IMR-90 (cell line): ENCODE data around the gene APOE. TPM values are rescaled to one million over a fixed set of nuclear protein-coding genes. Genes with fewer than 3 reads are reported as not detected.

Experiments used
- ATAC-seq: fragments of 200-7000 bp; cut with Tn5 transposase; 2 replicates; pipeline ENCODE4 v1.9.1; 2020; ENCODE audit warnings: low read depth, mild to moderate bottlenecking, moderate library complexity
- BruUV-seq: library from RNA; stranded (reverse); fragments of 400-500 nt; replicated peaks from 2 replicates; lab custom pipeline; 2021; lab: Mats Ljungman, UMichigan
- CTCF ChIA-PET: fragments of 300-600 bp; formaldehyde crosslinking; extraction: SDS; loops from one replicate; lab custom pipeline; 2021; ENCODE audit warnings: antibody characterized with exemption; lab: Yijun Ruan, JAX
- POLR2A ChIA-PET: fragments of 300-600 bp; sonication (Branson Sonifier 250); formaldehyde crosslinking; loops from one replicate; lab custom pipeline; 2022; ENCODE audit warnings: antibody characterized with exemption; ENCODE audit not compliant: unreplicated experiment; lab: Charles Lee
- DNase-seq: peaks from one replicate; pipeline ENCODE4 v3.0.0; 2013
- H2AFZ ChIP-seq: replicated peaks from 2 replicates; pipeline ENCODE3; 2013; ENCODE audit warnings: low read length, mild to moderate bottlenecking; ENCODE audit not compliant: poor library complexity
- H2AK5ac ChIP-seq: 2 replicates; pipeline ENCODE4 v1.6.1; 2013; ENCODE audit warnings: low read depth, low read length, inconsistent platforms
- H2AK9ac ChIP-seq: replicated peaks from 2 replicates; pipeline ENCODE3; 2013; ENCODE audit warnings: mild to moderate bottlenecking, low read depth, low read length, moderate library complexity; ENCODE audit not compliant: poor library complexity
- H2BK120ac ChIP-seq: 2 replicates; pipeline ENCODE4 v1.6.1; 2013; ENCODE audit warnings: low read depth, low read length, inconsistent platforms
- H2BK15ac ChIP-seq: 3 replicates; pipeline ENCODE4 v1.6.1; 2013; ENCODE audit warnings: low read depth, low read length, inconsistent platforms
- H2BK20ac ChIP-seq: 2 replicates; pipeline ENCODE4 v1.6.1; 2013; ENCODE audit warnings: low read depth, mild to moderate bottlenecking, inconsistent platforms, low read length, moderate library complexity
- H2BK5ac ChIP-seq: 2 replicates; pipeline ENCODE4 v1.6.1; 2013; ENCODE audit warnings: mild to moderate bottlenecking, low read depth, low read length, inconsistent platforms; ENCODE audit not compliant: poor library complexity, severe bottlenecking
- H3K14ac ChIP-seq: replicated peaks from 2 replicates; pipeline ENCODE4 v1.6.1; 2013; ENCODE audit warnings: low read depth, low read length, inconsistent platforms
- H3K18ac ChIP-seq: 2 replicates; pipeline ENCODE4 v1.6.1; 2013; ENCODE audit warnings: low read depth, low read length, control low read depth
- H3K23ac ChIP-seq: 2 replicates; pipeline ENCODE4 v1.6.1; 2013; ENCODE audit warnings: low read depth, low read length, inconsistent platforms
- H3K27ac ChIP-seq: 2 replicates; pipeline ENCODE4 v1.5.1; 2013; ENCODE audit warnings: mild to moderate bottlenecking, control low read depth, low read length; ENCODE audit not compliant: insufficient read depth
- H3K27me3 ChIP-seq: 2 replicates; pipeline ENCODE4 v1.6.1; 2013; ENCODE audit warnings: low read length; ENCODE audit not compliant: control insufficient read depth, insufficient read depth
- H3K36me3 ChIP-seq: 2 replicates; pipeline ENCODE4 v1.6.1; 2013; ENCODE audit warnings: low read length, mixed read lengths; ENCODE audit not compliant: control insufficient read depth, insufficient read depth
- H3K4ac ChIP-seq: 2 replicates; pipeline ENCODE4 v1.6.1; 2013; ENCODE audit warnings: low read depth, low read length, inconsistent platforms
- H3K4me1 ChIP-seq: 2 replicates; pipeline ENCODE4 v1.6.1; 2013; ENCODE audit warnings: low read length, mixed read lengths; ENCODE audit not compliant: control insufficient read depth, insufficient read depth
- H3K4me2 ChIP-seq: 2 replicates; pipeline ENCODE4 v1.6.1; 2013; ENCODE audit warnings: low read depth, mild to moderate bottlenecking, control low read depth, low read length, moderate library complexity
- H3K4me3 ChIP-seq: 2 replicates; pipeline ENCODE4 v1.5.1; 2013; ENCODE audit warnings: low read depth, mild to moderate bottlenecking, control low read depth, low read length, moderate library complexity; ENCODE audit not compliant: insufficient read depth
- H3K56ac ChIP-seq: 2 replicates; pipeline ENCODE4 v1.6.1; 2013; ENCODE audit warnings: low read length, inconsistent platforms; ENCODE audit not compliant: insufficient read depth; ENCODE audit errors: extremely low read depth
- H3K79me1 ChIP-seq, 2 experiments: 2 replicates each; pipeline ENCODE4 v1.6.1; 2013; ENCODE audit warnings: low read length in 2 of 2, inconsistent platforms in 1 of 2, low read depth in 1 of 2
- H3K9ac ChIP-seq: 2 replicates; pipeline ENCODE4 v1.6.1; 2013; ENCODE audit warnings: low read depth, low read length, control low read depth
- H3K9me1 ChIP-seq: 2 replicates; pipeline ENCODE4 v1.6.1; 2013; ENCODE audit warnings: low read length, inconsistent platforms; ENCODE audit not compliant: insufficient read depth
- H3K9me3 ChIP-seq: 2 replicates; pipeline ENCODE4 v1.6.1; 2013; ENCODE audit warnings: low read length; ENCODE audit not compliant: control insufficient read depth, insufficient read depth
- H4K20me1 ChIP-seq: 2 replicates; pipeline ENCODE4 v1.6.1; 2013; ENCODE audit warnings: low read length, inconsistent platforms; ENCODE audit not compliant: insufficient read depth
- H4K5ac ChIP-seq: 2 replicates; pipeline ENCODE4 v1.6.1; 2013; ENCODE audit warnings: mild to moderate bottlenecking, low read depth, low read length, control low read depth
- H4K8ac ChIP-seq, 2 experiments: 2 replicates each; pipeline ENCODE4 v1.6.1; 2013; ENCODE audit warnings: low read depth in 2 of 2, low read length in 2 of 2, control low read depth in 1 of 2, inconsistent platforms in 1 of 2
- H4K91ac ChIP-seq: 2 replicates; pipeline ENCODE4 v1.6.1; 2013; ENCODE audit warnings: low read depth, low read length, inconsistent platforms; ENCODE audit not compliant: insufficient read depth
- CHD1 ChIP-seq: IDR thresholded peaks from 2 replicates; pipeline ENCODE4 v1.6.1; 2012; ENCODE audit warnings: low read depth, low read length, improper control_type of control experiment
- CTCF ChIP-seq: conservative IDR thresholded peaks from 2 replicates; pipeline ENCODE4 v1.5.1; 2012; ENCODE audit warnings: mild to moderate bottlenecking, low read depth, low read length, improper control_type of control experiment
- POLR2A ChIP-seq: IDR thresholded peaks from 2 replicates; pipeline ENCODE4 v1.6.1; 2012; ENCODE audit warnings: mild to moderate bottlenecking, low read depth, low read length
- RAD21 ChIP-seq: IDR thresholded peaks from 2 replicates; pipeline ENCODE4 v1.6.1; 2012; ENCODE audit warnings: low read length, improper control_type of control experiment
- SMC3 ChIP-seq: fragments of 150-350 bp; IDR thresholded peaks from 2 replicates; pipeline ENCODE4 v1.6.1; 2016; ENCODE audit warnings: low read depth, mild to moderate bottlenecking, antibody characterized with exemption, low read length, moderate library complexity
- USF2 ChIP-seq: fragments of 150-350 bp; IDR thresholded peaks from 2 replicates; pipeline ENCODE4 v1.6.1; 2017; ENCODE audit warnings: mild to moderate bottlenecking, antibody characterized with exemption, low read length, low read depth
- WGBS, 2 experiments: methylation state at CpG; one replicate each; pipeline versions ENCODE4 v1.1.5 to v1.1.7; 2013; ENCODE audit warnings: missing lambda C conversion rate in 2 of 2; ENCODE audit not compliant: insufficient read length in 1 of 2; ENCODE audit errors: extremely low coverage in 2 of 2; 5-methylcytosine and 5-hydroxymethylcytosine counted together
- dilution Hi-C: fragments of 300-500 bp; cut with HindIII; formaldehyde crosslinking; loops from one replicate; pipeline ENCODE4 v1.14.3; 2018; ENCODE audit warnings: low sequenced_read_pairs; ENCODE audit not compliant: unreplicated experiment
- in situ Hi-C: fragments of 300-500 bp; cut with MboI; formaldehyde crosslinking; loops from 3 replicates; pipeline ENCODE4 v1.14.3; 2019; ENCODE audit warnings: low sequenced_read_pairs, inconsistent platforms, mixed read lengths
- intact Hi-C: fragments of 100-400 bp; cut with micrococcal nuclease; formaldehyde crosslinking; loops from 2 replicates; pipeline ENCODE4 v1.10.0; 2022
- polyA plus RNA-seq, 3 experiments: library from polyadenylated mRNA; depleted of rRNA; stranded (reverse); fragments of >200 nt; gene quantifications; 2 replicates each; pipeline ENCODE4 v1.2.3, GENCODE V29; 2012; ENCODE audit warnings: low replicate concordance in 1 of 3
- total RNA-seq: library from RNA; depleted of rRNA; stranded (reverse); fragments of >200 nt; gene quantifications from 2 replicates; pipeline ENCODE4 v1.2.3, GENCODE V29; 2012

Gene APOE
- total and polyA plus RNA-seq, 2 of the 4 experiments (the other 2 are of a cell fraction) = 0.18 to 2.0 TPM

- H4K5ac ChIP-seq = no peak overlapping the region
- no peak overlapping the region; the same call in 1 of the 2 replicates for H2AK5ac ChIP-seq
- H3K4ac ChIP-seq = no peak overlapping the region
- no peak overlapping the region for H3K27ac ChIP-seq
- TF ChIP-seq RAD21 = peak; percentile 86
- no peak for TF ChIP-seq USF2
- TF ChIP-seq CTCF = peak; percentile 95
- TF ChIP-seq POLR2A = no peak
- TF ChIP-seq SMC3 = peak; percentile 87
- no peak for TF ChIP-seq CHD1
- BruUV-seq = no TSS peak
- H2BK120ac ChIP-seq = no peak overlapping the region
- H3K9ac ChIP-seq = no peak overlapping the region
- peak overlapping the region; percentile 52 for H2AK9ac ChIP-seq
- no peaks in the 10 kb centered on the region for H3K9me3 ChIP-seq
- no peaks in the 10 kb centered on the region for H3K9me1 ChIP-seq
- no peak overlapping the region for H3K4me3 ChIP-seq
- WGBS, 2 experiments = 30% methylated on average over 9 of the region's 24 CpGs; no CpG with 5 or more reads in 1 of the 2 experiments
- H2BK20ac ChIP-seq = no peak overlapping the region
- H4K8ac ChIP-seq = no peak overlapping the region; a peak in 1 of 4 replicates
- no peak overlapping the region for H2BK5ac ChIP-seq
- no peak overlapping the region for H3K18ac ChIP-seq
- ATAC-seq (peak; percentile 88), DNase-seq (peak; percentile 49)
- no peak overlapping the region for H3K23ac ChIP-seq
- ChIA-PET CTCF (interaction anchor here (1.6 kb wide), 1 partner anchor 48 kb away, joined by 10 read pairs; no protein-coding TSS in a partner anchor), POLR2A (no interaction called here)
- intact Hi-C loops (loop anchor here (1.0 to 2.0 kb wide), 3 partner anchors 47 to 155 kb away; no protein-coding TSS in a partner anchor), dilution Hi-C loops (no loop called here), in situ Hi-C loops (no loop called here)
- no peak overlapping the region for H4K91ac ChIP-seq
- H3K79me1 ChIP-seq = no peaks in the 10 kb centered on the region; a peak in 2 of 4 replicates
- H3K36me3 ChIP-seq = peaks cover 22% of the 10 kb centered on the region
- peaks cover 4% of the 10 kb centered on the region; the same call in 1 of the 2 replicates for H4K20me1 ChIP-seq
- peak overlapping the region; percentile 50 for H2AFZ ChIP-seq
- H2BK15ac ChIP-seq = no peak overlapping the region
- no peak overlapping the region for H3K14ac ChIP-seq
- peaks cover 8% of the 10 kb centered on the region for H3K27me3 ChIP-seq
- H3K56ac ChIP-seq = no peak overlapping the region
- H3K4me1 ChIP-seq = peaks cover 3% of the 10 kb centered on the region; the same call in 1 of the 2 replicates
- no peak overlapping the region for H3K4me2 ChIP-seq
Measured at GRCh38 chr19:44903602-44904425, 1.8 kb upstream of the APOE start.
